ENCODE data around the gene ALKBH6. TPM values are rescaled to one million over a fixed set of nuclear protein-coding genes. Genes with fewer than 3 reads are reported as not detected.

The ALKBH6 gene
- total RNA-seq, 1 donor from 2014 or later, result 10.1 TPM

GRCh38 chr19:36030264-36031148, 16.5 kb upstream of the ALKBH6 start:
- peak; percentile 61 for DNase-seq

GRCh38 chr19:36028313-36029041, 14.5 kb upstream of the ALKBH6 start:
- DNase-seq, result no peak

- no peak for DNase-seq
Measured at GRCh38 chr19:36027696-36028095, 13.7 kb upstream of the ALKBH6 start.

GRCh38 chr19:36026091-36026876, 12.3 kb upstream of the ALKBH6 start:
- no peak for DNase-seq

GRCh38 chr19:36025541-36025940, 11.5 kb upstream of the ALKBH6 start:
- no peak for DNase-seq

GRCh38 chr19:36023432-36023831, 9.4 kb upstream of the ALKBH6 start:
- DNase-seq, result no peak

- DNase-seq, result no peak
Measured at GRCh38 chr19:36019061-36019670, 5.2 kb upstream of the ALKBH6 start.

GRCh38 chr19:36013280-36014011, 567 bp downstream of the ALKBH6 start:
- DNase-seq, result no peak

- no peak for DNase-seq
Measured at GRCh38 chr19:36010402-36010801, 3.6 kb downstream of the ALKBH6 start.

- DNase-seq, result no peak
Measured at GRCh38 chr19:36009633-36010379, 4.2 kb downstream of the ALKBH6 start.

GRCh38 chr19:36009220-36009619, 4.8 kb downstream of the ALKBH6 start:
- peak; percentile 65 for DNase-seq

- DNase-seq, result peak; percentile 13
Measured at GRCh38 chr19:36008336-36008978, 5.6 kb downstream of the ALKBH6 start, which contains the start of gene SYNE4. TSS of gene SYNE4 (minus strand) at chr19:36008813. CDS start at chr19:36008681, 132 bp downstream.

GRCh38 chr19:36006955-36007354, 7.1 kb downstream of the ALKBH6 start:
- DNase-seq, result no peak

- DNase-seq, result no peak
Measured at GRCh38 chr19:36003284-36003683, 10.7 kb downstream of the ALKBH6 start.

GRCh38 chr19:36001605-36002004, 12.4 kb downstream of the ALKBH6 start:
- DNase-seq, result no peak

GRCh38 chr19:35996777-35997176, 17.2 kb downstream of the ALKBH6 start:
- no peak for DNase-seq

GRCh38 chr19:35995048-35995993, 18.7 kb downstream of the ALKBH6 start, which contains the start of gene SDHAF1:
TSS of gene SDHAF1 (plus strand) at chr19:35995188. CDS start at chr19:35995275, 87 bp downstream.
- peak; percentile 97 for DNase-seq

- DNase-seq, result no peak
Measured at GRCh38 chr19:35993923-35994598, 20.0 kb downstream of the ALKBH6 start.

All from tongue (tissue), 2 donors.